Left ventricle myocardium superior (tissue), 1 donor: Measurements from ENCODE around the gene FADS2. TPM values are rescaled to one million over a fixed set of nuclear protein-coding genes. Genes with fewer than 3 reads are reported as not detected.

Source experiments
- ATAC-seq: fragments of 200-7000 bp; cut with Tn5 transposase; one replicate; pipeline ENCODE4 v1.9.1; 2020; ENCODE audit warnings: mild to moderate bottlenecking, moderate library complexity
- DNase-seq: peaks from one replicate; pipeline ENCODE4 v3.0.0-alpha.2; 2020
- intact Hi-C: fragments of 100-400 bp; cut with micrococcal nuclease; formaldehyde crosslinking; loops from one replicate; pipeline ENCODE4 v1.11.0; 2022
- long read RNA-seq: library from polyadenylated mRNA; unstranded; transcript quantifications from one replicate; pipeline ENCODE4 v2.0.0, GENCODE V29; 2021
- total RNA-seq: library from RNA; stranded (reverse); fragmentation: NEBNext Ultra II Directional; extraction: Animal tissue kit (Norgen Biotek cat#: 25700); gene quantifications from one replicate; pipeline ENCODE4 v1.2.1, GENCODE V29; 2021
- donor health status: DM: no; HTN: yes; CAD: no; lungs with severe emphysema.

FADS2 gene
- 24.7 TPM for total RNA-seq
- long read RNA-seq, full-length matches to known transcripts: 11 of 41 reads
- long read RNA-seq, partial matches to known transcripts: 25 of 41 reads
- long read RNA-seq, other reads (novel, unspliced or antisense): 5 of 41 reads

DNA sequence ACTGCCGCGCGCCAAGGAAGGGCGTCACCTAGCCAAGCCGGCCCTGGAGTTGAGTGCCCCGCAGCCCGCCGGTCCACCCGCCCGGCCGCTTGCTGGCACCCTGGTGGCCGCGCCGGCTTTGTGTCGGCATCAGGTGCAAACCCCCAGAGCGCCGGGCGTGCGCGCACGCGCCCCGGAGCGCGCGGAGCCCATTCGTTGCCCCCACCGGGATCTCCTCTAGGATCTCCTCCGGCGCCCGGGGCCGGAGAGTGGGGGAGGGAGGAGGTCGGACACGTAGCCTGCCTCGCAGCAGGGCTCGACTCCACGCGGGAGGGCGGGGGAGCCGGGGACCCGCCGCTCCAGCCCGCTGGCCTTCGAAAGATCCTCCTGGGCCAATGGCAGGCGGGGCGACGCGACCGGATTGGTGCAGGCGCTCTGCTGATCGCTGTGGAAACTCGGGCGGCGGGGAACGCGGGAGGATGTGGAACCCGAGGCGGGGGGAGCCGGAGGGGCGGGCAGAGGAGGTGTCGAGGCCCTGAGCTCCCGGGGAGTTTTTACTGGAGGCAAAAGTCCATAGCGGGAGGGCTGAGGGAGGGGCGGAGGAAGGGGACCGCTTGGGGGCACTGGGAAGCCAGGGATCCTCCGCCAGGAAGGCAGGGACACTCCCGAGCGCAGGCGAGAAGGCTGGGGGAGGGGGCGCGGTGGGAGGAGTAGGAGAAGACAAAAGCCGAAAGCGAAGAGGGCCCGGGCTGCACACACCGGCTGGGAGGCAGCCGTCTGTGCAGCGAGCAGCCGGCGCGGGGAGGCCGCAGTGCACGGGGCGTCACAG lies at the start of gene FADS2:
Gene FADS2, plus strand, starts transcription at position 730 of the 808 bp plus-strand sequence. CDS start 91 bp downstream, outside the sequence.
- ATAC-seq: peak; percentile 86

DNA sequence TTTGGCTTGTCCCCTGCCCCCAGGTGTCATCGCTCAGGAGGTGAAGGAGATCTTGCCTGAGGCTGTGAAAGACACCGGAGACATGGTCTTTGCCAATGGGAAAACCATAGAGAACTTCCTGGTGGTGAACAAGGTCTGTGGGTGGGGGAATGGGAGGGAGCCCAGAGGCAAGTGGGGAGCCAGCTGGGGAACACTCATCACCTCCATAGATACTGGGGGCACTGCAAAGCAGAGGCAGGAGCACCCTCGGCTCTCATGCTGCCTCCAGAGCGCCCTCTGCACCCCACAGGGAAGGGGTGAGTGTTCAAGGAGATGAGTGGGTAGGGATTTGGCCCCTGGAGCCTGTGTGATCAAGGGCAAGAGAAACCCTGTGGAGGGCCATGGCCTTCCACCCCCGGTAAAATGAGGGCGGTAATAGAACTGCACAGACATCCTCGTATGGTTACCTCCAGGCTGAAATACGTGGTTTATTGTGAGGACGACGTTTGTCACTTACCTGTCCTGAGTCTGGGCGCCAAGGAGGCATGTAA lies 49.7 kb upstream of the FADS2 start:
- no peak for ATAC-seq
- intact Hi-C loops: no loop called here
- no peak for DNase-seq

More for the DNA sequence above, at the start of gene FADS2:
- intact Hi-C loops: no loop called here
- DNase-seq: peak; percentile 95

DNA sequence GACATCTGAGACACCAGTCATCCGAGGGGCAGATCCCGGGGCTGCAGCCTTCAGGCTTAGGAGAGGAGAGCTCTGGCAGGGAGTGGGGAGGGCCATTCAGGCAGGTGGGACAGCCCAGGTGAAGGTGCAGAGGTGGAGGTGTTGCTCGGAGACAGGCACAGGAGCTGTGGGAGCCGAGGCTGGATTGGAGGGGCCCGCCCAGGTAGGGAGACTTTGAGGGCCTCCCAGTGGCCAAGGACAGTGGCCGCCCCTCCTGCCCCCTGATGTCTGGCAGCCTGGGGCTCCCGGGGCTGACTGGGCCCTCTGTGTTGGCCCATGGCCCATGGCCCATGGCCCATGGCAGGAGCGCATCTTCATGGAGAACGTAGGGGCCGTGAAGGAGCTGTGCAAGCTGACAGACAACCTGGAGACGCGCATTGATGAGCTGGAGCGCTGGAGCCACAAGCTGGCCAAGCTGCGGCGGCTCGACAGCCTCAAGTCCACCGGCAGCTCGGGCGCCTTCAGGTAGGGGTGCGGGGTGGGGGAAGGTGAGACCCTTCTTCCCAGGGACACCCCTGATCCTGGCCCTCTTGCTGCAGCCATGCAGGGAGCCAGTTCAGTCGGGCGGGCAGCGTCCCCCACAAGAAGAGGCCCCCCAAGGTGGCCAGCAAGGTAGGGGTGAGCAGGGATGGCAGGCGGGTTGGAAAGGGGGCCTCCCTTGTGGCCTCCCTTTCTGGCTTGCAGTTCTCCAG lies 49.0 kb upstream of the FADS2 start:
- ATAC-seq (no peak), DNase-seq (no peak)
- intact Hi-C loops: no loop called here

DNA sequence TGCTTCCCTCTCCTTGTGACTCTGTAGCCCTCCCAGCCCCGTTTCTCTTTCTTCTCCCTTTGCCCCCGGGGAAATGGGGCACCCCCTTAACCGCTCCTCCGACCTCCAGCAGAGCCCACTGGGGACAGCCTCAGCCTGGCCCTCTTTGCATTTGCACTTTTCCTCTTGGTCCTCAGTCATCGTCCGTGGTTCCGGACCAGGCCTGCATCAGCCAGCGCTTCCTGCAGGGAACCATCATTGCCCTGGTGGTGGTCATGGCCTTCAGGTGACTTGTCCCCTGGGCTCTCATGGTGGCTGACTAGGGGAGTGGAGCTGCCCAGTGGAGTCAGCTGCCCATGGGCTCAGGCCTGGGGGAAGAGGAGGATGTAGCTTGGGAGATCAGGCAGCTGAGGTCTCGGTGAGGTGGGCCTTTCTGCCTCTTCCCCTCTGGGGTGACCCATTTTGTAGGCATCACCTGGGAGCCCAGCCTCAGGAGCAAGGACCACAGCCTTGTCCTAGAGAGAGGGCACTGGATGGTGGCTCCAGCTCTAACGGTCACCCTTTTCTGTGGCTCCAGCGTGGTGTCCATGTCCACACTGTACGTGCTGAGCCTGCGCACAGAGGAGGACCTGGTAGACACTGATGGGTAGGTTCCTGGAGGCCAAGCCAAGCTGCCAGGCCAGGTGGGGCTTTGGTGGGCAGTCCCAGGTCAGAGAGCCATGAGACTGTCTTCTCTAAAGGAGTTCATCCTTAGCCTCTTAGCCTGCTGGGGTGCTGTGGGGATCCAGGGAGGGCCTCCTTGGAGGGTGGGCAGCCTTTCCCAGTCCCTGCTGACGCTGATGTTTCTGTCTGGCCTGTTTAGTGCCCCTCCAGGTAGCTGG lies 48.2 kb upstream of the FADS2 start:
- intact Hi-C loops: no loop called here
- ATAC-seq (no peak), DNase-seq (no peak)

DNA sequence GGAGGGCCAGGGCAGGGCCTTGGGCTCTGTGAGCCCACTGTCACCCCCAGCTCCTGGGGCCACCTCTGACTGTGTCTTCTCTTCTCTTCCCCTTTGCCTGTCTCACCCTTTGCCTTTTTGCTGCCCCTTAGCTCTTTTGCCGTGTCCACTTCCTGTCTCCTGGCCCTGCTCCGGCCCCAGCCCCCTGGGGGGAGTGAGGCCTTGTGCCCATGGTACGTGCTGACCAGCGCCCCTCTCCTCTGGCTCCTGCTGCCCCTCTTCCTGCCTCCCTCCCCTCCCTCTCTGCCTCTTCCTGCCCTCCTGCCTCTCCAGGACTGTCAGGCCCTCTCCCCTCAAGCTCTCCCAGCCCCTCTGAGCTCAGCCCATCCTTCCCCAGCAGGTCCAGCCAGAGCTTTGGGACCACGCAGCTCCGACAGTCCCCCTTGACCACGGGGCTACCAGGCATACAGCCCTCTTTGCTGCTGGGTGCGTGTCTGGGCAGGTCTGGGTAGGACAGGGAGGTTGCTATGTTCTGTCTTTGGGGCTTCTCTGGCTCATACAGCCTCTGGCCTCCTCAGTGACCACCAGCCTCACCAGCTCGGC lies 47.4 kb upstream of the FADS2 start:
- ATAC-seq (no peak), DNase-seq (no peak)
- intact Hi-C loops: no loop called here

DNA sequence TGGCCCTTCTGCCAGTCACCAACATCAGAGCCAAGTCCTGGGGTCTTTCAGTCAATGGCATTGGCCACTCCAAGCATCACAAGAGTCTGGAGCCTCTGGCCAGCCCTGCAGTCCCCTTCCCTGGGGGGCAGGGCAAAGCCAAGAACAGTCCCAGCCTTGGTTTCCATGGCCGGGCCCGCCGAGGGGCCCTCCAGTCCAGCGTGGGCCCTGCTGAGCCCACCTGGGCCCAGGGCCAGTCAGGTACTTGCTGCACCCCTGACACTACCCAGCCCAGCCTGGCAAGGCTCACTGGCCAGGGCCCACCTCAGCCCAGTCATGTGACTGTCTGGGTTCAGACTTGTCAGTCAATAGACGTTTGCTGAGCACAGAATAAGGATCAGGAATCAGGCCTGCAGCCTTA lies 46.5 kb upstream of the FADS2 start:
- DNase-seq: peak; percentile 22
- intact Hi-C loops: no loop called here
- ATAC-seq: no peak

DNA sequence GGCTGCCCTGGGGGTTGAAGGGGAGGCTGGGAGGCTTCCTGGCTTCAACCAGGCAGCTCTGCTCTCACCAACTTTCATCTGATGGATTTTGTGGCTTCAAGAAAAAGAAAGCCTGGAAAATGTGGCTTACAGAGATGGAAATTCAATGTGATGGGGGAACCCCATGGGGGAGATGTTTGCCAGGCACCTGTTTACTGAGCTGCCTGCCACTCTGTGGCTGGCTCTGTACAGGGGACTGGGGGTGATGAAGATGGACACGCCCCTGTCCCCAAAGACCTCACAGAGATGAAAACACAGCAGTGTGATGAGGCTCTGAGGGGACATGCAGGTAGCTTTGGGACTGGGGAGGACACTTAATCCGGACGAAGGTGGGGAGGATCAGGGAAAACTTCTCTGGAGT lies 45.8 kb upstream of the FADS2 start:
- intact Hi-C loops: no loop called here
- ATAC-seq: no peak
- DNase-seq: no peak

DNA sequence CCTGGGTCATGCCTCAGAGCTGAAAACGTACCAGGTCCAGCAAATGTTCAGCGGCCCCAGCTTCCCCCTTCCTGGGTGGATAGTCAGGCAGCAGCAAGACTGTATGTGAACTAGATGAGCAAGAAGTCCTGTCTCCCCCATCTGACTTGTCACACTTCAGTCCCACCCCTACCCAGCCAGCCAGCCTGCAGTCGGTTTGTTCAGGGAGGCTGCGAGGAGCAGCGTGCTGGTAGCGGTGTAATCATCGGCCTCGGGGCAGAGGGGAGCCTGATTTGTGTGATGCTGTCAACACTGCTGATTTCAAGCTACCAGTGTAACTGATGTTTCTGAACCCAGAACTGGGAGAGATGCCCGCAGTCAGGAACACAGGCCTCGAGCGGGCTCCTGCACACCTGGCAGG lies 45.3 kb upstream of the FADS2 start:
- DNase-seq: peak; percentile 4
- intact Hi-C loops: no loop called here
- ATAC-seq: no peak

DNA sequence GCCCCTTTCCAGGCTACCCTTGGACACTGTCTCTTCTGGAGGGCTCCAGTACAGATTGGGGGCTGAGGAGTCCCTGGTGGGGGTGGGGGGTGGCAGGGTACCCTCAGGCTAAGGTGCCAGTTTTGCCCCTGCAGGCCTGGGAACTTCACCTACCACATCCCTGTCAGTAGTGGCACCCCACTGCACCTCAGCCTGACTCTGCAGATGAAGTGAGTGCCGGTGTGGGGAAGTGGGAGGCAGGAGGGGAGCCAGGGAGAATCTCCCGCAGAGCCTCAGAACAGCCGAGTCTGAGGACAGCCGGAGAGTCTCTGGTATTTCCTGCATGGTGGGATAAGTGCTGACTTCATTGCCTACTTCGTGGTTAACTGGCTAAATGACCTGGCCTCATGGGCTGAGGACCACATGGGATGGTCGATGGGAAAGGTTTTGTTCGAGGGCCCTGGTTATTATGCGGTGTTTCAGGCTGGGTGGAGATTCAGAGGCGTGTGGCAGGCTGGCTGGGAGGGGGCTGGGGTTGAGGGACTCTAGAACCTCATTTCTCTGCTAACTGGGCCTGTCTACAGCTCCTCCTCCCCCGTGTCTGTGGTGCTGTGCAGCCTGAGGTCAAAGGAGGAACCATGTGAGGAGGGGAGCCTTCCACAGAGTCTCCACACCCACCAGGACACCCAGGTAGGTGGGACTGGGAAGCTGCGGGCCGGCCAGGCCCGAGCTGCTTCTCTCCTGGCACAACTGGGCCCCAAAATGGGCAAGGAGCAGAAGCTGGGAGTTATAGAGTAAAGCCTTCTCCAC lies 44.2 kb upstream of the FADS2 start:
- intact Hi-C loops: no loop called here
- DNase-seq (no peak), ATAC-seq (no peak)

DNA sequence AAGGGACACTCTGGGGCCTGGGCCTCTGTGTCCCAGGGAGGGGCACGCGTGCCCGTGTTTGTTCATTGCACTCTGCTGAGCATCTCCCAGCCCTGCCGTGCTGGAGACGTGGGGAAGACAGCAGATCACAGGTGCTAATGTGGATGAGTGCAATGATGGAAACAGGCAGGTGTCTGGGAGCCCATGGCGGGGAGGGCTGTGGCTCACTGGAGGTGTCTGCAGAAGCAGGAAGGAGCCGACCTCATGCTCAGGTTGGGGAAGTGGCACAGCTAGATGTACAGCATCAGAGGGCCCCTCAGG lies 43.6 kb upstream of the FADS2 start:
- ATAC-seq: no peak
- intact Hi-C loops: no loop called here
- DNase-seq: no peak

DNA sequence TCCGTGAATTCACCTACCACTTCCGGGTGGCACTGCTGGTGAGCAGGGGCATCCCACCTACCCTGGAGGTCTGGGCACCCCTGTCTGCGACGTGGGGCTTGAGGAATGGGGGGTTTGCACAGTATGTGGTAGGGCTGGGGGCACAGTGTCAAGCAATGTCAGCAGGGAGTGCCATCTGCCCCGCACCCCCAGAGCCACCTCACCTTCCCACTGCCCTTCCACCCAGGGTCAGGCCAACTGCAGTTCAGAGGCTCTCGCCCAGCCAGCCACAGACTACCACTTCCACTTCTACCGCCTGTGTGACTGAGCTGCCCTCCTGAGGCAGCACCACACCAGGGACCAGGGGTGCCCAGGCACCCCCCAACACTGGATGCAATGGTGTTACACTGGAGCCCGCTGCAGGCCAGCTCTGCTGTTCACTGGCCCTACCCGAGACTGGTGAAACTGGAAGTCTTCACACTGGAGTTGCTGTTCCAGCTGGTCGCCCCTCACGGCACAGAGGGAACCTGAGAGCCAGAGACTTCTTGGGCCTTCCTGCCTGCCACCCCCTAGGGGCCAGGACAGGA lies 42.2 kb upstream of the FADS2 start:
- ATAC-seq (no peak), DNase-seq (no peak)
- intact Hi-C loops: no loop called here

DNA sequence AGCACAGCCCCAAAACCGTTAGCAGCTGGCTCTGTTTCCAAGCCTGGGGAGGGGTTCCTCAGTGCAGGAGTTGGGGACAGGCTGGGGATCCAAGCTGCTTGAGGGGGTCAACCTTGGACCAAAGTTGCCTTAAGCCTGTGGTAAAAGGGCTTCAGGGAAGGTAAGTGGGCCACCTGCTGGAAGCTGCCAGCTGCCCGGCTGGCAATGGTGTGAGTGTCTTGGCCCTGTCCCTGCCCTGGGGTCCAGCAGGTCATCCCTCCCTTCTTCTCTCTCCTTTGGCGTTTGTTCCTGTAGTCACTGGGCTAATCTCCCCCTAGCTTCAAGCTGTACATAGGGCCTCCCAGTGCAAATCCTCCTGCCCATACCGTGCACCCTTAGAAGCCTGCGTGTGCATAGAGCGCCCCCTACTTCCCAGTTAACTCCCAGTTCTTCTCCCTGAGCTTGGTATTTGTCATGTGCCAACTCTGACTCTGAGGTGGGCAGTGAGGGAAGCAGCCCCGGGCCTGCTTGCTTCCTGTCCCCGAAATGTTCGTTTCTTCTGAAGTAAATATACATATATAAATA lies 40.1 kb upstream of the FADS2 start:
- DNase-seq: no peak
- intact Hi-C loops: no loop called here
- no peak for ATAC-seq

DNA sequence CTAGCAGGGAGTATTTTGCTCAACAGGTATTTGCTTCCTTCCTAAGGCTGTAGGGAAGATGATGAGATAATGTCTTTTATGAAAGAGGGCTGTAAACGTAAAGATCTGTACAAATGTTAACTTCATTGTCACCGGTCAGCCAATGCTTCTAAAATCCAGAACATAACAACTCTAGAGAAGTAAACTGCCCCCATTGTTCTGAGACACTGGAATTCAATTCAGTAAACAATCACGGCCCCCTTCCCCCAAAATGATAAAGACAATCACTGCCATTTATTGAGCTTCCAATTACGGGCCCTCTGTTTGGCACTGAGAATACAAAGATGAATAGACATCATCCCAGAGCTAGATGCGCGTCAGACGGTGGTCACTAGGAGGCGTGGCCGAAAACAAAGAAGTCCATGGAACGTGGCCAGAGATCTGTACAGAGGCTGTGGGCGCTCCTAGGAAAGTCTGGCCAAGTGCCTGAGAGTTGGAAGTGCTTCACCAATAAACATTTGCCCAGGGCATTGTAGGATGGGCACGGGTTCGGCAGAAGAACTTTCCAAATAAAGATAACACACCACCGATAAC lies 36.3 kb upstream of the FADS2 start:
- ATAC-seq (peak; percentile 52), DNase-seq (no peak)
- intact Hi-C loops: loop anchor here (10.0 kb wide), 1 partner anchor 293 kb away; no protein-coding TSS in a partner anchor

DNA sequence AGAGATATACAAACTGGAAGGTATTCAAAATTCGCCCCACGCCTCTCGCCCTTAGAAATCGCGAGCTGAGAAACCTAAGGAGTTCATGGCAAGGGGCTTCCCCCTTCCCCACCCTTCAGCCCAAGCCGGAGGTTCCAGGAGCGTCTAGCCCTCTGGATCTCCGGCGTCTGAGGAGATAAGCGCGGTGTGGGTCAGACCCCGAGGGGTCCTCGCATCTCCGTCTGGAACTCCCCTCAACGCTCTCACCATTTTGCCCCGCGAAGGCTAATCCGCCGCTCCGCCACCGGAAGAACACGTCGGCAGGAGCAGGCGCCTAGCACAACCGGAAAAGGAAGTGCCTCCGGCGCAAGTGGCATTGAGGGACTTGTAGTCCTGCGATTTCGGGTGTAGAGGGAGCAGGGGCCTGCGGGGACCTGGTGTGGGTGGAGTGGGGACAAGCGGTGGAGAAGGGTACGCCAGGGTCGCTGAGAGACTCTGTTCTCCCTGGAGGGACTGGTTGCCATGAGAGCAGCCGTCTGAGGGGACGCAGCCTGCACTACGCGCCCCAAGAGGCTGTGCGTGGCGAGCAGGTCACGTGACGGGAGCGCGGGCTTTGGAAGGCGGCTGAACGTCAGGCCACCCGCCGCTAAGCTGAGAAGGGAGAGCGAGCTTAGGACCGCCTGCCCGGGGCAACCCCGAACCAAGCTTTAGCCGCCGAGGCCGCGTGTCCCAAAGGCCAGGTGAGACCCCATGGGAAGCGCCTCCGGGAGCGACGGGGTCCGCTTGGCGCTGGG lies 35.6 kb upstream of the FADS2 start, which contains the start of the genes FEN1 and TMEM258:
Gene FEN1, plus strand, starts transcription at position 602 of the 773 bp plus-strand sequence. CDS start 2,451 bp downstream, outside the sequence.
Gene TMEM258, minus strand, starts transcription at position 290 of the 773 bp plus-strand sequence. Its CDS starts 41 bp downstream, at position 249.
- ATAC-seq (peak; percentile 93), DNase-seq (peak; percentile 93)
- intact Hi-C loops: loop anchor here (10.0 kb wide), 1 partner anchor 292 kb away; no protein-coding TSS in a partner anchor

DNA sequence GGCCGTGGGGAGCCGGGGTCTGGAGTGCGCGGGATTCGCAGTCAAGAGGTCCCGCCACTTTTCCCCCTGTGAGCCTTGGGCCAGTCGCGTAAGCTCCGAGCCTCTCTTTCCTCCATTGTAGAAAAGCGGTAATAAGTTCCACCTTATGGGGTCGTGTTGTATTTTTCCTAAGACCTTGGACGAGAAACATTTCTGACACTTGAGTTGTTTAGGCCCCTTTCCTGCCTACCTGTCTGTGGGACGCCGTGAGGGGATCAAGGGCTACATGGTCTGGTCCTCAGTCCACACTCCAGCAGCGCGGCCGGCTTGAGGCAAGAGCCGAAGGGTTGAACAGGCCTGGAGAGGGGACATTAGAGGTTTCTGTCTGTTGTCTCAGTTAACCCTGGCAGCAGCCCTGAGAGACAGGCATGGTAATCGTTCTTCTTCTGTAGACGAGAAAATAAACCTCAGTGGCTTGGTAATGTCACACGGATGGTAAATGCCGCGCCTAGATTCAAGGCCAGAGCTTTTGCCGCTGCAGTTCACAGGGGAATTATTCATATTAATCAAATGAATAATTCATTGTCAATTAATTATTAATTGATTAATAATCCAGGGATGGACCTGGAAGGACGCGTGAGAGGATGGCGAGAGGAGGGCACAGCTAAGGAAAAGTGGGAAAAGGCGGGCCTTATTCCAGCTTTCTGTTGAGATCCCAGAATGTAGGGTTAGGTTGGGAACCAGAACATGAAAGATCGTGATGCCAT lies 34.8 kb upstream of the FADS2 start:
- DNase-seq: no peak
- intact Hi-C loops: loop anchor here (10.0 kb wide), 1 partner anchor 292 kb away; no protein-coding TSS in a partner anchor
- no peak for ATAC-seq
